ENCODE results near the gene HSF4. TPM values are rescaled to one million over a fixed set of nuclear protein-coding genes. Genes with fewer than 3 reads are reported as not detected.

Gene HSF4
- total and polyA plus RNA-seq, 2 of the 4 experiments (the other 2 are of a cell fraction): 0.54 to 7.5 TPM

GRCh38 chr16:67154578-67155294, 9.8 kb upstream of the HSF4 start:
- BruUV-seq (replicated peaks): no TSS peak
- in situ Hi-C loops (cut with MboI; ENCODE audit: low sequenced_read_pairs): loop anchor here (5.0 kb wide), 1 partner anchor 192 kb away; the partner anchor contains the start of gene CES3
- intact Hi-C loops (cut with micrococcal nuclease): loop anchor here (1.0 to 10.0 kb wide), 3 partner anchors 177 to 260 kb away; no protein-coding TSS in a partner anchor
- Histone ChIP-seq H3K18ac (ENCODE audit: low read depth, low read length) (no peak overlapping the region), H4K91ac (ENCODE audit: insufficient read depth, low read depth, low read length) (no peak overlapping the region), H3K4me2 (ENCODE audit: low read depth, low read length) (peak overlapping the region; percentile 87), H2BK120ac (ENCODE audit: low read depth, low read length) (no peak overlapping the region), H3K27ac (ENCODE audit: insufficient read depth, low read length) (no peak overlapping the region), H3K36me3 (ENCODE audit: control insufficient read depth, insufficient read depth, low read length) (peaks cover under 1% of the 10 kb centered on the region; the same call in 1 of the 2 replicates), H3K4ac (ENCODE audit: low read depth, low read length) (no peak overlapping the region), H2AFZ (replicated peaks; ENCODE audit: low read length, poor library complexity) (peak overlapping the region; percentile 81), H2BK20ac (ENCODE audit: low read depth, low read length) (no peak overlapping the region), H3K27me3 (ENCODE audit: control insufficient read depth, insufficient read depth, low read length) (no peaks in the 10 kb centered on the region), H3K23ac (ENCODE audit: low read depth, low read length) (no peak overlapping the region), H4K20me1 (ENCODE audit: insufficient read depth, low read length) (peaks cover 30% of the 10 kb centered on the region), H3K9me1 (ENCODE audit: insufficient read depth, low read length) (peaks cover 2% of the 10 kb centered on the region; the same call in 1 of the 2 replicates), H3K56ac (ENCODE audit: extremely low read depth, insufficient read depth, low read length) (no peak overlapping the region), H3K9ac (ENCODE audit: low read depth, low read length) (no peak overlapping the region), H3K4me1 (ENCODE audit: control insufficient read depth, insufficient read depth, low read length) (peaks cover 6% of the 10 kb centered on the region; the same call in 1 of the 2 replicates), H2BK5ac (ENCODE audit: low read depth, low read length, poor library complexity, severe bottlenecking) (no peak overlapping the region), H2AK9ac (replicated peaks; ENCODE audit: low read depth, low read length, poor library complexity) (peak overlapping the region; percentile 86), H4K5ac (ENCODE audit: low read depth, low read length) (no peak overlapping the region), H2AK5ac (ENCODE audit: low read depth, low read length) (no peak overlapping the region), H3K79me1 (ENCODE audit: low read depth in 1 of 2, low read length in 2 of 2) (peaks cover 10 to 19% of the 10 kb centered on the region in 2 experiments; a peak in 3 of 4 replicates), H3K9me3 (ENCODE audit: control insufficient read depth, insufficient read depth, low read length) (no peaks in the 10 kb centered on the region), H2BK15ac (ENCODE audit: low read depth, low read length) (no peak overlapping the region), H3K4me3 (ENCODE audit: insufficient read depth, low read depth, low read length) (no peak overlapping the region), H4K8ac (ENCODE audit: low read depth in 2 of 2, low read length in 2 of 2) (no peak overlapping the region), H3K14ac (replicated peaks; ENCODE audit: low read depth, low read length) (no peak overlapping the region)
- 25% methylated on average over 27 of the region's 61 CpGs; no CpG with 5 or more reads in 1 of the 2 experiments for WGBS, 2 experiments (ENCODE audit: extremely low coverage in 2 of 2, insufficient read length in 1 of 2)
- dilution Hi-C loops (cut with HindIII; ENCODE audit: low sequenced_read_pairs, unreplicated experiment): no loop called here
- ATAC-seq (ENCODE audit: low read depth): no peak
- CTCF ChIA-PET: interaction anchor here (0.6 to 2.1 kb wide), 25 partner anchors 10 to 622 kb away, joined by 3 to 15 read pairs (median 4); partner anchors contain the start of genes CES3, HSF4 and PHAF1
- no peak for DNase-seq
- POLR2A ChIA-PET (ENCODE audit: unreplicated experiment): interaction anchor here (1.1 kb wide), 1 partner anchor 127 kb away, joined by 4 read pairs; no protein-coding TSS in a partner anchor
- TF ChIP-seq RCOR1 (IDR thresholded peaks at IDR 0.05; ENCODE audit: insufficient replicate concordance, low read length): no peak
- TF ChIP-seq, protein P1, sequence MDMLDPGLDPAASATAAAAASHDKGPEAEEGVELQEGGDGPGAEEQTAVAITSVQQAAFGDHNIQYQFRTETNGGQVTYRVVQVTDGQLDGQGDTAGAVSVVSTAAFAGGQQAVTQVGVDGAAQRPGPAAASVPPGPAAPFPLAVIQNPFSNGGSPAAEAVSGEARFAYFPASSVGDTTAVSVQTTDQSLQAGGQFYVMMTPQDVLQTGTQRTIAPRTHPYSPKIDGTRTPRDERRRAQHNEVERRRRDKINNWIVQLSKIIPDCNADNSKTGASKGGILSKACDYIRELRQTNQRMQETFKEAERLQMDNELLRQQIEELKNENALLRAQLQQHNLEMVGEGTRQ (IDR thresholded peaks at IDR 0.05; ENCODE audit: low read depth, low read length): no peak
- no peak for TF ChIP-seq CHD1 (IDR thresholded peaks at IDR 0.05; ENCODE audit: low read depth, low read length)
- TF ChIP-seq MAZ (IDR thresholded peaks at IDR 0.05; ENCODE audit: borderline replicate concordance, low read depth, low read length): no peak
- TF ChIP-seq CEBPB (IDR thresholded peaks at IDR 0.05; ENCODE audit: low read depth, low read length): no peak
- no peak for TF ChIP-seq RFX5 (IDR thresholded peaks at IDR 0.05; ENCODE audit: low read depth, low read length)
- TF ChIP-seq, protein P2, sequence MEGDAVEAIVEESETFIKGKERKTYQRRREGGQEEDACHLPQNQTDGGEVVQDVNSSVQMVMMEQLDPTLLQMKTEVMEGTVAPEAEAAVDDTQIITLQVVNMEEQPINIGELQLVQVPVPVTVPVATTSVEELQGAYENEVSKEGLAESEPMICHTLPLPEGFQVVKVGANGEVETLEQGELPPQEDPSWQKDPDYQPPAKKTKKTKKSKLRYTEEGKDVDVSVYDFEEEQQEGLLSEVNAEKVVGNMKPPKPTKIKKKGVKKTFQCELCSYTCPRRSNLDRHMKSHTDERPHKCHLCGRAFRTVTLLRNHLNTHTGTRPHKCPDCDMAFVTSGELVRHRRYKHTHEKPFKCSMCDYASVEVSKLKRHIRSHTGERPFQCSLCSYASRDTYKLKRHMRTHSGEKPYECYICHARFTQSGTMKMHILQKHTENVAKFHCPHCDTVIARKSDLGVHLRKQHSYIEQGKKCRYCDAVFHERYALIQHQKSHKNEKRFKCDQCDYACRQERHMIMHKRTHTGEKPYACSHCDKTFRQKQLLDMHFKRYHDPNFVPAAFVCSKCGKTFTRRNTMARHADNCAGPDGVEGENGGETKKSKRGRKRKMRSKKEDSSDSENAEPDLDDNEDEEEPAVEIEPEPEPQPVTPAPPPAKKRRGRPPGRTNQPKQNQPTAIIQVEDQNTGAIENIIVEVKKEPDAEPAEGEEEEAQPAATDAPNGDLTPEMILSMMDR (conservative IDR thresholded peaks at IDR 0.05; ENCODE audit: low read depth, low read length): no peak
- no peak for TF ChIP-seq NFE2L2 (IDR thresholded peaks at IDR 0.05; ENCODE audit: low read depth, low read length)
- TF ChIP-seq, protein P3, sequence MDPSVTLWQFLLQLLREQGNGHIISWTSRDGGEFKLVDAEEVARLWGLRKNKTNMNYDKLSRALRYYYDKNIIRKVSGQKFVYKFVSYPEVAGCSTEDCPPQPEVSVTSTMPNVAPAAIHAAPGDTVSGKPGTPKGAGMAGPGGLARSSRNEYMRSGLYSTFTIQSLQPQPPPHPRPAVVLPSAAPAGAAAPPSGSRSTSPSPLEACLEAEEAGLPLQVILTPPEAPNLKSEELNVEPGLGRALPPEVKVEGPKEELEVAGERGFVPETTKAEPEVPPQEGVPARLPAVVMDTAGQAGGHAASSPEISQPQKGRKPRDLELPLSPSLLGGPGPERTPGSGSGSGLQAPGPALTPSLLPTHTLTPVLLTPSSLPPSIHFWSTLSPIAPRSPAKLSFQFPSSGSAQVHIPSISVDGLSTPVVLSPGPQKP (IDR thresholded peaks at IDR 0.05; ENCODE audit: borderline replicate concordance, low read depth, low read length): no peak
- no peak for TF ChIP-seq SMC3 (IDR thresholded peaks at IDR 0.05; ENCODE audit: low read depth, low read length)
- no peak for TF ChIP-seq MXI1 (IDR thresholded peaks at IDR 0.05; ENCODE audit: borderline replicate concordance, low read depth, low read length)
- TF ChIP-seq BHLHE40 (IDR thresholded peaks at IDR 0.05; ENCODE audit: low read depth, low read length): no peak
- TF ChIP-seq MAFK (IDR thresholded peaks at IDR 0.05; ENCODE audit: low read depth, low read length): no peak
- no peak for TF ChIP-seq RAD21 (IDR thresholded peaks at IDR 0.05; ENCODE audit: low read length)
